Astrocyte of the spinal cord (primary cell): Measurements from ENCODE around the gene UBR2.
A peak's percentile ranks its signal among the peaks of the same experiment; 100 is the strongest.

Experiments used
- DNase-seq: peaks from one replicate; pipeline ENCODE4 v3.0.0; 2011; ENCODE audit warnings: low read depth, low spot score
- H3K4me3 ChIP-seq: 2 replicates; pipeline ENCODE4 v1.5.1; 2011; ENCODE audit warnings: low read depth, mild to moderate bottlenecking, low read length, moderate library complexity
- in situ Hi-C: cut with HindIII; loops from 2 replicates; pipeline ENCODE4 v1.10.0; 2017; ENCODE audit warnings: low sequenced_read_pairs
- TF ChIP-seq, protein P1 (sequence below): IDR thresholded peaks from 2 replicates; pipeline ENCODE4 v1.5.1; 2012; ENCODE audit warnings: low read depth, mild to moderate bottlenecking, low read length, inconsistent platforms

The UBR2 gene

DNA sequence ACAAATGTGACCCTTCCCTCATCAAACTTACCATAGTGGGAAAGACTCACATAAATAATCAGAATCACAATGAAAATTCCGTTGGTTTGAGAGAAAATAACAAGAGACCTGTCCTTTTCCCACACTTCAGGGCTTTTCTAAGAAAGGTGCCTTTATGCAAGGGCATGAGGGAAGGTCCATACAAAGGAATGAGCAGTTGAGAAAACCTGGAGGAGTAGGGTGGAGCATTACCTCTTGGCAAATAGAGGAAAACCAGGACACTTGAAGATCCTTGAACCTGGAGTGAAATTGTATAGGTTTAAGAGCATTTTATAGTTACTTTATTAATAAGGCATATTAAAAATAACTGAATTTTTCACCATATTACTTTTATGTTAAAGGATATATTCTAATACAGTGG lies 54.3 kb downstream of the UBR2 start:
- no peak for DNase-seq
- TF ChIP-seq, protein P1, sequence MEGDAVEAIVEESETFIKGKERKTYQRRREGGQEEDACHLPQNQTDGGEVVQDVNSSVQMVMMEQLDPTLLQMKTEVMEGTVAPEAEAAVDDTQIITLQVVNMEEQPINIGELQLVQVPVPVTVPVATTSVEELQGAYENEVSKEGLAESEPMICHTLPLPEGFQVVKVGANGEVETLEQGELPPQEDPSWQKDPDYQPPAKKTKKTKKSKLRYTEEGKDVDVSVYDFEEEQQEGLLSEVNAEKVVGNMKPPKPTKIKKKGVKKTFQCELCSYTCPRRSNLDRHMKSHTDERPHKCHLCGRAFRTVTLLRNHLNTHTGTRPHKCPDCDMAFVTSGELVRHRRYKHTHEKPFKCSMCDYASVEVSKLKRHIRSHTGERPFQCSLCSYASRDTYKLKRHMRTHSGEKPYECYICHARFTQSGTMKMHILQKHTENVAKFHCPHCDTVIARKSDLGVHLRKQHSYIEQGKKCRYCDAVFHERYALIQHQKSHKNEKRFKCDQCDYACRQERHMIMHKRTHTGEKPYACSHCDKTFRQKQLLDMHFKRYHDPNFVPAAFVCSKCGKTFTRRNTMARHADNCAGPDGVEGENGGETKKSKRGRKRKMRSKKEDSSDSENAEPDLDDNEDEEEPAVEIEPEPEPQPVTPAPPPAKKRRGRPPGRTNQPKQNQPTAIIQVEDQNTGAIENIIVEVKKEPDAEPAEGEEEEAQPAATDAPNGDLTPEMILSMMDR: no peak
- H3K4me3 ChIP-seq: no peak overlapping the region
- in situ Hi-C loops: no loop called here

DNA sequence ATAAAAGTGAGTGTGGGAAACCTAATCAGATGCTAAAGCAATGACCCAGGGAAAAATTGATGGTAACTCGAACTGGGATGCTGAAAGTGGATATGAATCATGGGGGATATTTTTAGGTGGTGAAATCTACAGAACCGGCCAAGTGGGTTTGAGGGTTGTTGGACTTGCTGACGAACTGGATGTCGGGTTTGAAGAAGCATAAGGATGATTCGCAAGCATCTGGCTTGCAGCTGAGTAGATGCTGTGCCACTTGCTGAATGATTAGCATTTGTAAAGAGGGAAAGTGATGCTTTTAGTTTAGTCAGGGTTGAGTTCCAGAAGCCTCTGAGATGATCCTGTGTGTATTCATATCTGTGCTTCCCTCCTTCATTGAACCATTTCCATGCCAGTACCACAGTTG lies 54.9 kb downstream of the UBR2 start:
- DNase-seq: peak; percentile 10
- in situ Hi-C loops: no loop called here
- TF ChIP-seq, protein P1: no peak
- H3K4me3 ChIP-seq: no peak overlapping the region

DNA sequence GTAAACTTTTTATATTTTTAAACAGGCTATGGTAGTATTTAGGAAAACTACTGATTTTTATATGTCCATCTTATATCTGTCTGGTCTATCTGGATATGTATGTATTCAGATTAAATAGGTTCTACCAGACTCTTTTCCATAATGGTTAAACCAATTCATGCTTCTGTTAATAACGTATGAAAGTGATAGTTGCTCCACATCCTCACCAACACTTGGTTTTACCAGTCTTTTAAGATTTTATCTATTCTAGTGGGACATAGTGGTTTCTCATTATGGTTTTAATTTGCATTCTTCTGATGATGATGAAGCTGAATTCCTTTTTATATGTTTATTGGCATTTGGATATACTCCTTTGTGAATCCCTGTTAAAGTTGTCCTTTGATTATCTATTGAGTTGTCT lies 56.1 kb downstream of the UBR2 start:
- in situ Hi-C loops: no loop called here
- no peak for DNase-seq
- H3K4me3 ChIP-seq: no peak overlapping the region
- TF ChIP-seq, protein P1: no peak

DNA sequence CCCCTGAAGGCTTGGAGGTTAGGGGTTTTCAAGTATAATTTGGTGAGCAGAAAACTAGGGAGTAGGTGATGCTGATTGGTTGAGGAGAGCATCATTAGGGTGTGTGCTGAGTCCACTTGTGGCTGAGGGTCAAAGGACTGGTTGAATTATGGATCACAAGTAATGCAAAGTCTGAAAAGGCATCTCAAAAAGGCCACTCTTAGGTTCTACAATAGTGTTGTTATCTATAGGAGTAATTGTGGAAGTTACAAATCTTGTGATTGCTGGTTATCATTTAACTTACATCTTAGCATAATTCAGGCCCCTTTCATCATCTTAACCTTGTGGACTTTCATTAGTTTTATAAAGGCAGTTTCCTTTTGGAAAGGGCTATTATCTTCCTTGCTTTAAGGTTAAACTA lies 60.8 kb downstream of the UBR2 start:
- DNase-seq: no peak
- in situ Hi-C loops: no loop called here
- TF ChIP-seq, protein P1: no peak
- H3K4me3 ChIP-seq: no peak overlapping the region

DNA sequence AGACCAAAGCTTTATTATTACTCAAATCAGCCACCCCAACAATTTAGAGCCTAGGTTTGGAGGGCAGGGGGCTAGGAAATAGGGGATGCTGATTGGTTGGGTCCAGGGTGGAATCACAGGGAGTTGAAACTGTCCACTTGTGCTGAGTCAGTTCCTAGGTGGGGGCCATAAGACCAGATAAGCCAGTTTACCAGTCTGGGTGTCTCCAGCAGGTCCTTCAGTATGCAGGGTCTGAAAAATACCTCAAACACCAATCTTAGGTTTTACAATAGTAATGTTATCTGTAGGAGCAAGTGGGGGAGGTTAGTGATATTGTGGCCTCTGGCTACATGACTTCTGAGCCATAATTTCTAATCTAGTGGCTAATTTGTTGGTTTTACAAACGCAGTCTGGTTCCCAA lies 63.2 kb downstream of the UBR2 start:
- no peak for DNase-seq
- in situ Hi-C loops: no loop called here
- TF ChIP-seq, protein P1: no peak
- H3K4me3 ChIP-seq: no peak overlapping the region

DNA sequence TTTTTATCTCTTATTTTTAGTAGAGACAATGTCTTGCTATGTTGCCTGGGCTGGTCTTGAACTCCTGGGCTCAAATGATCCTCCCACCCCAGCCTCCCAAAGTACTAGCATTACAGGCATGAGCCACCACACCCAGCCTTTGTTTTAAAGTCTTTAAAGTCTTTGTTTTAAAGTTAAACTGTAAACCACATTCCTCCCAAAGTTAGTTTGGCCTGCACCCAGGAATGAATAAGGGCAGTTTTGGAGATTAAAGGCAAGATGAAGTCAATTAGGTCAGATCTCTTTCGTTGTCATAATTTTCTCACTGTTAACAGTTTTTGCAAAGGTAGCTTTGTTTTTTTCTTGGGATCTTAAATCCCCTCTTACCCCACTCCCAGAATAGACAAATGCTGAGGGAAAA lies 63.8 kb downstream of the UBR2 start:
- no peak for DNase-seq
- in situ Hi-C loops: no loop called here
- H3K4me3 ChIP-seq: no peak overlapping the region
- TF ChIP-seq, protein P1: no peak

DNA sequence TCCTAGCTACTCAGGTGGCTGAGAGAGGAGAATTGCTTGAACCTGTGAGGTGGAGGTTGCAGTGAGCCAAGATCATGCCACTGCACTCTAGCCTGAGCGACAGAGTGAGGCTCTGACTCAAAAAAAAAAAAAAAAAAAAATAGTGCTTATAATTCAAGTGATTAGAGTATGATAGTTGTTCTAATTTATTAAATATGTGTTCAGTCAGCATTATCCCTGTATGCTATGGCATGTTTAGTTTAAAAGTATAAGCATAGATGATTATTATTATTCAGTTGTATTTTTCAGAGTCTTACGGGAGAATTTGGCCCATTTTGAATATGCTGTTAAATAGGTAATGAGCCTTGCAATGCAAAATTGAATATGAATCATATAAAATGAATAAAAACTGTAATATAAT lies 64.8 kb downstream of the UBR2 start:
- in situ Hi-C loops: no loop called here
- TF ChIP-seq, protein P1: no peak
- H3K4me3 ChIP-seq: no peak overlapping the region
- no peak for DNase-seq
